NT2/D1 (cell line): ENCODE measurements around the gene IKZF5.

ENCODE experiments used
- DNase-seq: peaks from one replicate; pipeline ENCODE4 v3.0.0-alpha.2; 2011; ENCODE audit warnings: low read depth, low spot score
- H3K27me3 ChIP-seq: 2 replicates; pipeline ENCODE4 v1.6.0; 2011; ENCODE audit warnings: mild to moderate bottlenecking; ENCODE audit not compliant: insufficient read length, insufficient read depth
- H3K36me3 ChIP-seq: 2 replicates; pipeline ENCODE4 v1.6.1; 2011; ENCODE audit warnings: mild to moderate bottlenecking, low read length, mixed read lengths; ENCODE audit not compliant: insufficient read depth, insufficient read length
- H3K4me1 ChIP-seq: 2 replicates; pipeline ENCODE4 v1.5.1; 2011; ENCODE audit not compliant: insufficient read depth, insufficient read length
- H3K4me3 ChIP-seq: 2 replicates; pipeline ENCODE4 v1.5.1; 2011; ENCODE audit warnings: low read depth; ENCODE audit not compliant: insufficient read length
- H3K9ac ChIP-seq: 2 replicates; pipeline ENCODE4 v1.6.0; 2011; ENCODE audit warnings: low read depth; ENCODE audit not compliant: insufficient read length
- H3K9me3 ChIP-seq: 2 replicates; pipeline ENCODE4 v1.5.1; 2011; ENCODE audit warnings: mild to moderate bottlenecking, low read length; ENCODE audit not compliant: insufficient read depth
- SUZ12 ChIP-seq: IDR thresholded peaks from 2 replicates; pipeline ENCODE4 v1.6.1; 2011; ENCODE audit not compliant: insufficient read length, insufficient read depth; ENCODE audit errors: extremely low read depth
- YY1 ChIP-seq: IDR thresholded peaks from 2 replicates; pipeline ENCODE4 v1.6.1; 2011; ENCODE audit not compliant: insufficient read length, insufficient read depth
- ZNF274 ChIP-seq: IDR thresholded peaks from 2 replicates; pipeline ENCODE4 v1.6.1; 2011; ENCODE audit warnings: mild to moderate bottlenecking, low read depth, low read length

The IKZF5 gene

DNA sequence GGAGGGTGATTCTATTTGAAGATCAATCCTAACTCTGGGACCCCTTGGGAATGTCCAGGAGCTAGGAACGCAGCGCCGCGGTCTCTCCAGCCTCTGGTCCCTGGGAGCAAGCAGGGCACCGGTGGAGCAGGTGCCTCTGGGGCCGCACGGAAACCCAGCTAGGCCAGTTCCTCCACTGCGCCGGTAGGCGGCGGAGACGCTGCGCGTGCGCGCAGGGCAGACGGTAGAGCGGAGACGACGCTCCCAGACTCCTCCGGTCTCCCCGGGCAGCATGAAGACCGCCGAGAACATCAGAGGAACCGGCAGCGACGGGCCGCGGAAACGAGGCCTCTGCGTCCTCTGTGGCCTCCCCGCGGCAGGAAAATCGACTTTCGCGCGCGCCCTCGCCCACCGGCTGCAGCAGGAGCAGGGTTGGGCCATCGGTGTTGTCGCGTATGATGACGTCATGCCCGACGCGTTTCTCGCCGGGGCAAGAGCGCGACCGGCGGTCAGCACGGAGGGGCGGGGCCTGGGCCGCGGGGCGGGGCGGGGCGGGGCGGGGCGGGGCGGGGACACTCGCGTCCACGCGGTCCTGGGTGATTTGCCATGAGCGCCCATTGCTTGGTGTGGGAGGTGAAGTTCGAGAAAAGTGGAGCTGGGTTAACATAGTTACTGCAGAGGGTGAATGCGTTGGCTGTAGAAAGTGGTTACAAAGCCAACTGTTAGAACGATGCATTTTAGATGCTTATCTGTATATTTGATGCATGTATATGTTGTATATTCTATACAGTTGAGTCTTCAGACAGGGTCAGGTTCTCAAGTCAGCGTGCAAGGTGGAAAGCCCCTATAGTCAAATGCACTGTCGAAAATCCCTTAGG, 28.2 kb downstream of the IKZF5 start, which contains the start of gene PSTK:
TSS of gene PSTK (plus strand) at position 193 of the 857 bp plus-strand sequence. CDS start at position 272, 79 bp downstream.
- Histone ChIP-seq H3K4me1 (no peaks in the 10 kb centered on the region), H3K9ac (peak within 1 kb of the TSS; percentile 86), H3K4me3 (peak within 1 kb of the TSS; percentile 78), H3K36me3 (peaks cover 14% of the 10 kb centered on the region), H3K27me3 (no peaks in the 10 kb centered on the region), H3K9me3 (no peaks in the 10 kb centered on the region)
- DNase-seq, result peak; percentile 77
- TF ChIP-seq SUZ12 (no peak), ZNF274 (no peak), YY1 (no peak)

DNA sequence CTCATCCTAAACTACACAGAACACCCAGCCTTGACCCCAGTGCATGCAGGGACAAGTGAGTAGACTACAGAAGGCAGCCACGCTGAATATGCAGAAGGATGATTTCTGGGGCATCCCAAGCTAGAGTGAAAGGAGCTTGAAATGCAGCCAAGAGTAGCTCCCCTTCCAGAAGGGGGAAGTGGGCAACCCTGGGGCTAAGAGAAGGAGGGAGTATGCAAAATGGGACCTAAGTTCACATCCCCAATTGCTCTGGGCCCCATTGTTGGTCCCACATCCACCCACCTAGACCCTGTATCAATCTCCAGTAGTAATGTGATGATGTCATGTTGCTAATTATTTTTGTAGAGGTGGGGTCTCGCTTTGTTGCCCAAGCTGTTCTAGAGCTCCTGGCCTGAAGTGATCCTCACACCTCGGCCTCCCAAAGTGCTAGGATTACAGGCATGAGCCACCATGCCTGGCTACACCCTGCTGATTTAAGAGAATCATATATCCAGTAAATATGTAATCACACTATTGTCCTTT, 34.0 kb downstream of the IKZF5 start:
- Histone ChIP-seq H3K4me1 (no peaks in the 10 kb centered on the region), H3K4me3 (no peak overlapping the region), H3K9ac (no peak overlapping the region), H3K9me3 (no peaks in the 10 kb centered on the region), H3K27me3 (no peaks in the 10 kb centered on the region), H3K36me3 (no peaks in the 10 kb centered on the region)
- DNase-seq, result no peak
- no peak for TF ChIP-seq SUZ12
- no peak for TF ChIP-seq YY1
- no peak for TF ChIP-seq ZNF274

DNA sequence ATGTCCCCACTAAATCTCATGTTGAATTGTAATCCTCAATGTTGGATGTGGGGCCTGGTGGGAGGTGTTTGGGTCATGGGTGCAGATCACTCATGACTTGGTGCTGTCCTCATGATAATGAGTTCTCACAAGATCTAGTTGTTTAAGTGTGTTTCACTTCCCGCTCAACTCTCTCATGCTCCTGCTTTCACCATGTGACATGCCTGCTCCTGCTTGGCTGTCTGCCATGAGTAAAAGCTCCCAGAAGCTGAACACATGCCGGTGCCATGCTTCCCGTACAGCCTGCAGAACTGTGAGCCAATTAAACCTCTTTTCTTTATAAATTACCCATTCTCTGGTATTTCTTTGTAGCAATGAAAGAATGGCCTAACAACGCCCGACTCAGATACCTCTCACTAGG, 34.6 kb downstream of the IKZF5 start:
- Histone ChIP-seq H3K27me3 (no peaks in the 10 kb centered on the region), H3K4me3 (no peak overlapping the region), H3K36me3 (no peaks in the 10 kb centered on the region), H3K9me3 (no peaks in the 10 kb centered on the region), H3K9ac (no peak overlapping the region), H3K4me1 (no peaks in the 10 kb centered on the region)
- no peak for TF ChIP-seq SUZ12
- no peak for TF ChIP-seq ZNF274
- no peak for TF ChIP-seq YY1
- DNase-seq, result no peak

DNA sequence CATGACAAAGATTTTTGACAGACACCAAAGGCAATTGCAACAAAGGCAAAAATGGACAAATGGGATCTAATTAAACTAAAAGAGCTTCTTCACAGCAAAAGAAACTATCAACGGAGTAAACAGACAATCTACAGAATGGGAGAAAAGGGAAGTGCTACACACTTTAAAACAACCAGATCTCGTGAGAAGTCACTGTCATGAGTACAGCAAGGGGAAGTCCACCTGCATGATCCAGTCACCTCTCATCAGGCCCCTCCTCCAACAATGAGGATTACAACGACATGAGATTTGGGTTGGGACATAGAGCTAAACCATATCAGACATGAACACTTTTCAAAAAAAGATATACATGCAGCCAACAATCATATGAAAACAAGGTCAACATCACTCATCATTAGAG, 39.9 kb downstream of the IKZF5 start:
- H3K9me3 ChIP-seq, result peaks cover 5% of the 10 kb centered on the region; the same call in 1 of the 2 replicates
- no peak overlapping the region for H3K4me3 ChIP-seq
- no peak overlapping the region for H3K9ac ChIP-seq
- H3K4me1 ChIP-seq, result no peaks in the 10 kb centered on the region
- TF ChIP-seq YY1, result no peak
- H3K27me3 ChIP-seq, result no peaks in the 10 kb centered on the region
- DNase-seq, result no peak
- H3K36me3 ChIP-seq, result peaks cover 15% of the 10 kb centered on the region

DNA sequence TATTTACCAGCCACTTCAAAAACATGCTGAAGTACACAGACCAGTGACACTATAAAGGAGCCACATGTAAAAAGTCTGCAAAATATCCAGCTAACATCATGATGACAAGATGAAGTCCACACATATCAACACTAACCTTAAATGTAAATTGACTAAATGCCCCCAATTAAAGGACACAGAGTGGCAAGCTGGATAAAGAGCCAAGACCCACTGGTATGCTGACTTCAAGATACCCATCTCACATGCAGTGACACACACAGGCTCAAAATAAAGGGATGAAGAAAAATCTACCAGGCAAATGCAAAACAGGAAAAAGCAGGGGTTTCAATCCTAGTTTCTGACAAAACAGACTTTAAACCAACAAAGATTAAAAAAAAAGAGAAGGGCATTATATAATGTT, 41.7 kb downstream of the IKZF5 start:
- no peaks in the 10 kb centered on the region for H3K27me3 ChIP-seq
- H3K9me3 ChIP-seq, result peaks cover 5% of the 10 kb centered on the region; the same call in 1 of the 2 replicates
- H3K9ac ChIP-seq, result no peak overlapping the region
- DNase-seq, result no peak
- H3K4me3 ChIP-seq, result no peak overlapping the region
- TF ChIP-seq SUZ12, result no peak
- no peak for TF ChIP-seq YY1
- no peak for TF ChIP-seq ZNF274
- H3K4me1 ChIP-seq, result no peaks in the 10 kb centered on the region
- peaks cover 15% of the 10 kb centered on the region for H3K36me3 ChIP-seq

DNA sequence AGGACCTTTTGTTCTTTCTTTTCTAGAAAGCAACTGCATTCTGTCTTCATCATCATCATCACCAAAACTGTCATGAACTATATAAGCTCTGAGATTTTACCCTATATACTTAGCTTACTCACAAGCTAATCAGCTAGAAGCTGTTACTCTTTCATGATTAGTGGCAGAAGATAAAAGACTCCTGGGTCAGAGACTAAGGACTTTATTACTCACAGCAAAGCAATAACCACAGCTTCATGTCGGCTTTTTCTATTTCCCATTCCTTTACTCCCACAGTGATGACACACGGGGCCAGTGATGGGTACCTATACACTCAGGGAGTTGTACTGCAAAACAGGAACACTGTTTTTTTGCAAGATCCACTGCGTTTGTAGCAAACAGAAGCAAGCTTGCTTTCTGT, 46.2 kb downstream of the IKZF5 start:
- Histone ChIP-seq H3K9ac (no peak overlapping the region), H3K4me3 (no peak overlapping the region), H3K27me3 (no peaks in the 10 kb centered on the region), H3K4me1 (no peaks in the 10 kb centered on the region), H3K36me3 (peaks cover 15% of the 10 kb centered on the region), H3K9me3 (peaks cover 5% of the 10 kb centered on the region; the same call in 1 of the 2 replicates)
- TF ChIP-seq ZNF274, result no peak
- no peak for TF ChIP-seq YY1
- no peak for TF ChIP-seq SUZ12
- no peak for DNase-seq

DNA sequence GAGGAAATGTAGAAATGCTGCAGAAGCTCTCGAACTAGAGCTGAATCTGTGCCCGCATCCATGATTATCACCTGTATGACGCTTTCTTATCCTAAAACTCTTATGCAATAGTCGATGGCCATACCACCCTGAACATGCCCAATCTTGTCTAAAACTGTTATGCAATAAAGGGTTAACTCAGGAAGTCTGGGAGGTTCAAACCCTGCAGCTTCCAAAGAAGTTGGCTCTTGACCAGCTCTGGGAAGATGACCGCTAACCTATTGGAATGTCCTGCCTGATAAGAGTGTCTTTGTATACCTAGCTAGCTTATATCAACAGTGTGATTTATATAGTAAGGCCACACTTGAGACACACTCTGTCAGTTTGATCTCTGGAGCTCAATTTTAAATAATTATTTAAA, 51.1 kb downstream of the IKZF5 start:
- Histone ChIP-seq H3K9me3 (peaks cover 7% of the 10 kb centered on the region; the same call in 1 of the 2 replicates), H3K27me3 (no peaks in the 10 kb centered on the region), H3K9ac (no peak overlapping the region), H3K36me3 (no peaks in the 10 kb centered on the region), H3K4me1 (no peaks in the 10 kb centered on the region), H3K4me3 (no peak overlapping the region)
- TF ChIP-seq YY1, result no peak
- no peak for TF ChIP-seq ZNF274
- no peak for TF ChIP-seq SUZ12
- DNase-seq, result no peak
